ENCODE measurements around the gene NMRK1. TPM values are rescaled to one million over a fixed set of nuclear protein-coding genes. Genes with fewer than 3 reads are reported as not detected.

Gene NMRK1
- total RNA-seq (2021): 0.67 and 0.70 TPM in 2 replicates
- percentile 22 among the genes with signal in this experiment for Bru-seq, nascent RNA
- percentile 22 among the genes with signal in this experiment for BruChase-seq, experiment 1, labeled RNA remaining after a 2-hour chase
- percentile 10 among the genes with signal in this experiment for BruChase-seq, experiment 2, labeled RNA remaining after a 6-hour chase
- long read RNA-seq, partial matches to known transcripts: 0 of 2 reads
- long read RNA-seq, other reads (novel, unspliced or antisense): 1 of 2 reads

DNA sequence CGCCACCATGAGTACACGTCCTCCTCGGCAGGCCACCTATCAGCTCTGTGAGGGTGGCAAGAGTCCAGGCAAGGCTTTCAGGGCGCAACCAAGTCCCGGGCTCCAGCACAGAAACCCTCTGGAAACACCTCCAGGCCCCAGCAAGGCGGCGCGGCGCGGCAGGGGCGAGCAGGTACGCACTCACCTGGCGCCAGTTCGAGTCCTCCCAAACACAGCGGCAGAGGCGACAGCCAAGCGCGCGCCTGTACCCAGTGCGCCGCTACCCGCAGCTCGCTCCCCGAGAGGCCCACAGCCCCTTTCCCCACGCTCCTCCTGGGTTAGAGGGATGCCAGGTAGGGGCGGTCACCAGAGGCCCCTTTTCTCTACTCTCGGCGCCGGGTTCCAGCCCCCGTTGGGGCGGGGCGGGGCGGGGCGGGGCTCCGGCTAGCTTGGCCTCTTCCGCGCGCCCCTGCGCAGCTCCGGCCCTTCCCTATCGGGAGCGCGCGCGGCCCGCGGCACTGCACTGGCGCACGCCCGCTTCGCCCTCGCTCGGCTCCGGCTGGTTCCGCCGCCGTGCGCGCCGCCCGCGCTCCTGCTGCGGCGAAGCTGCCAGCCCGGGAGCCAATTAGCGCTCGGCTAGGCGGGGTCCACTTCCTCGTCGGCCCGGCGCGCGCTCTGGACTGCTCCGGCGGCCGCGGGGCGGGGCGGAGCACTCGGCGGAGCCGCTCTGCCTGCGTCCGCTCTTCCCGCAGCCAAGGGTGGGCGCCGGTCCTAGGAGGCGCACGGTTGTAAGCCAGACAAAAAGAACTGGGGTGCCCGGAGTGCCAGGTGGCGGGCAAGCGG is at the start of gene NMRK1, which contains the start of gene OSTF1:
Gene NMRK1, minus strand, starts transcription at position 332 of the 822 bp plus-strand sequence. CDS start 5,040 bp downstream, outside the sequence.
Gene OSTF1, plus strand, starts transcription at position 691 of the 822 bp plus-strand sequence. CDS start 179 bp downstream, outside the sequence.
- CTCF ChIA-PET: interaction anchor here (0.7 kb wide), 1 partner anchor 314 kb away, joined by 3 read pairs; no protein-coding TSS in a partner anchor
- no peaks in the 10 kb centered on the region for H3K36me3 ChIP-seq (ENCODE audit: insufficient read depth, low read length, poor library complexity, severe bottlenecking)
- no peaks in the 10 kb centered on the region for H3K9me3 ChIP-seq (ENCODE audit: low read depth, low read length, poor library complexity, severe bottlenecking)
- TF ChIP-seq, protein P1, sequence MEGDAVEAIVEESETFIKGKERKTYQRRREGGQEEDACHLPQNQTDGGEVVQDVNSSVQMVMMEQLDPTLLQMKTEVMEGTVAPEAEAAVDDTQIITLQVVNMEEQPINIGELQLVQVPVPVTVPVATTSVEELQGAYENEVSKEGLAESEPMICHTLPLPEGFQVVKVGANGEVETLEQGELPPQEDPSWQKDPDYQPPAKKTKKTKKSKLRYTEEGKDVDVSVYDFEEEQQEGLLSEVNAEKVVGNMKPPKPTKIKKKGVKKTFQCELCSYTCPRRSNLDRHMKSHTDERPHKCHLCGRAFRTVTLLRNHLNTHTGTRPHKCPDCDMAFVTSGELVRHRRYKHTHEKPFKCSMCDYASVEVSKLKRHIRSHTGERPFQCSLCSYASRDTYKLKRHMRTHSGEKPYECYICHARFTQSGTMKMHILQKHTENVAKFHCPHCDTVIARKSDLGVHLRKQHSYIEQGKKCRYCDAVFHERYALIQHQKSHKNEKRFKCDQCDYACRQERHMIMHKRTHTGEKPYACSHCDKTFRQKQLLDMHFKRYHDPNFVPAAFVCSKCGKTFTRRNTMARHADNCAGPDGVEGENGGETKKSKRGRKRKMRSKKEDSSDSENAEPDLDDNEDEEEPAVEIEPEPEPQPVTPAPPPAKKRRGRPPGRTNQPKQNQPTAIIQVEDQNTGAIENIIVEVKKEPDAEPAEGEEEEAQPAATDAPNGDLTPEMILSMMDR (conservative IDR thresholded peaks at IDR 0.05; ENCODE audit: low read depth, low read length): no peak
- no peak for TF ChIP-seq EZH2 (IDR thresholded peaks at IDR 0.05; ENCODE audit: borderline replicate concordance, low read depth, low read length, poor library complexity, severe bottlenecking)
- H3K4me1 ChIP-seq (ENCODE audit: insufficient read depth, low read length, poor library complexity, severe bottlenecking): peaks cover 7% of the 10 kb centered on the region
- intact Hi-C loops (cut with micrococcal nuclease; ENCODE audit: unreplicated experiment): loop anchor here (10.0 kb wide), 3 partner anchors 143 to 513 kb away; partner anchors contain the start of gene TRPM6
- BruUV-seq (replicated peaks): no TSS peak
- peak within 1 kb of the TSS; percentile 61 for H3K27ac ChIP-seq (ENCODE audit: low read depth, low read length, poor library complexity, severe bottlenecking)
- POLR2A ChIA-PET (ENCODE audit: low non-redundant PET): interaction anchor here (0.7 kb wide), 1 partner anchor 60 kb away, joined by 3 read pairs; the partner anchor contains the start of gene CARNMT1
- peak within 1 kb of the TSS; percentile 81 for H3K4me3 ChIP-seq (ENCODE audit: low read depth, low read length, poor library complexity, severe bottlenecking)
- DNase-seq (ENCODE audit: low spot score): peak; percentile 96
- H3K27me3 ChIP-seq (replicated peaks; ENCODE audit: insufficient read depth, low read depth, low read length, poor library complexity): peaks cover 21% of the 10 kb centered on the region

DNA sequence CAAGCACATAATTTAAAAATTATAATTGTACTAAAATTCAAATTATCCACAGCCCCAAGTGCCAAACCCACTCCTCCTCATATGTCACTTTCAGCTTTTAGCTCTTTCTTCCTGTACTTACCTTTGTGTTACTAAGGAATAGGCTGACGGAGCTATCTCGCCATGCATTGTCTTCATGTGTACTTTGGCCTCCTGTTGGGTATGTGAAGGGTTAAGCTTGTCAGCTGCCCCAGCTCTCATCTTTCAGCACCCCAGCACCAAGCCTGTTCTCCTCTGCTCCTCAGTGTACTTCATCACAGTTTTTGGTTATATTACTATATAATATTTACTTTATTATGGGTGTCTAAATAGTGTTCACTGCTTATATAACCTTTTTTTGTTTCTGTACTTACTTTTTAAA is 46.5 kb upstream of the NMRK1 start:
- ChIA-PET CTCF (no interaction called here), POLR2A (ENCODE audit: low non-redundant PET) (no interaction called here)
- Histone ChIP-seq H3K27me3 (replicated peaks; ENCODE audit: insufficient read depth, low read depth, low read length, poor library complexity) (no peaks in the 10 kb centered on the region), H3K27ac (ENCODE audit: low read depth, low read length, poor library complexity, severe bottlenecking) (no peak overlapping the region), H3K4me1 (ENCODE audit: insufficient read depth, low read length, poor library complexity, severe bottlenecking) (no peaks in the 10 kb centered on the region), H3K9me3 (ENCODE audit: low read depth, low read length, poor library complexity, severe bottlenecking) (no peaks in the 10 kb centered on the region), H3K36me3 (ENCODE audit: insufficient read depth, low read length, poor library complexity, severe bottlenecking) (no peaks in the 10 kb centered on the region), H3K4me3 (ENCODE audit: low read depth, low read length, poor library complexity, severe bottlenecking) (no peak overlapping the region)
- intact Hi-C loops (cut with micrococcal nuclease; ENCODE audit: unreplicated experiment): no loop called here
- no peak for DNase-seq (ENCODE audit: low spot score)
- TF ChIP-seq, protein P1 (conservative IDR thresholded peaks at IDR 0.05; ENCODE audit: low read depth, low read length): no peak
- TF ChIP-seq EZH2 (IDR thresholded peaks at IDR 0.05; ENCODE audit: borderline replicate concordance, low read depth, low read length, poor library complexity, severe bottlenecking): no peak
- BruUV-seq (replicated peaks): no TSS peak

DNA sequence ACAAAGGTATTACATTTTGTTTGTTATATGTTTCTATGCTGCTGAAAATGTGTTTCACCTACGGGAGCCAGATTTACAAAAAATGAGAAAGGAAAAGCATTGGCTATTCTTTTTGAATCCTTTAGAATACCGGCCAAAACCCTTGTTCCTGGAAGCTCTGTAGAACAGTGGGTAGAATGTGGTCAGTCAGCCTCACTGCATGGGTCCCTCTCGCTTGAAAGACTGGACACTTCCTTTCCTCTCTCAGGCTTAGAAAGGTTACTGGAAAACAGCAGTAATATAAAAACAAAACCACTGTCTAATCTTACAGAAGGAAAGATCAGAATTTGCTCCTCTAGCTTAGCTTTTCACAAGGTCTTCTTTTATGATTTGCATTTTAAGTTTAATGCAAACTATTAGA is 45.4 kb upstream of the NMRK1 start:
- no TSS peak for BruUV-seq (replicated peaks)
- intact Hi-C loops (cut with micrococcal nuclease; ENCODE audit: unreplicated experiment): no loop called here
- ChIA-PET POLR2A (ENCODE audit: low non-redundant PET) (no interaction called here), CTCF (no interaction called here)
- no peak for DNase-seq (ENCODE audit: low spot score)
- Histone ChIP-seq H3K36me3 (ENCODE audit: insufficient read depth, low read length, poor library complexity, severe bottlenecking) (no peaks in the 10 kb centered on the region), H3K4me3 (ENCODE audit: low read depth, low read length, poor library complexity, severe bottlenecking) (no peak overlapping the region), H3K9me3 (ENCODE audit: low read depth, low read length, poor library complexity, severe bottlenecking) (no peaks in the 10 kb centered on the region), H3K4me1 (ENCODE audit: insufficient read depth, low read length, poor library complexity, severe bottlenecking) (no peaks in the 10 kb centered on the region), H3K27ac (ENCODE audit: low read depth, low read length, poor library complexity, severe bottlenecking) (no peak overlapping the region), H3K27me3 (replicated peaks; ENCODE audit: insufficient read depth, low read depth, low read length, poor library complexity) (no peaks in the 10 kb centered on the region)
- TF ChIP-seq, protein P1 (conservative IDR thresholded peaks at IDR 0.05; ENCODE audit: low read depth, low read length): no peak
- no peak for TF ChIP-seq EZH2 (IDR thresholded peaks at IDR 0.05; ENCODE audit: borderline replicate concordance, low read depth, low read length, poor library complexity, severe bottlenecking)

All from A673 (cell line).